Heart right ventricle (tissue), 16 donors: ENCODE results near the gene ANP32A. TPM values are rescaled to one million over a fixed set of nuclear protein-coding genes. Genes with fewer than 3 reads are reported as not detected.
A peak's percentile ranks its signal among the peaks of the same experiment; 100 is the strongest.

Experiments
- ATAC-seq, 8 donors: fragments of 200-7000 bp; cut with Tn5 transposase; one replicate each; pipeline ENCODE4 v1.9.1; 2020; ENCODE audit warnings: mild to moderate bottlenecking in 8 of 8, moderate library complexity in 8 of 8, moderate number of reproducible peaks in 1 of 8
- DNase-seq, 2 donors: peaks; one replicate each; pipeline ENCODE4 v3.0.0-alpha.2; 2020
- H3K27ac ChIP-seq, 10 donors: fragments of 200-600 bp; sonication (generic) in 2 of 10; one replicate each; pipeline versions ENCODE4 v1.5.0 to v1.8.0; 2020 to 2022; ENCODE audit warnings: mild to moderate bottlenecking in 3 of 10
- H3K27me3 ChIP-seq, 7 donors: fragments of 200-600 bp; one replicate each; pipeline ENCODE4 v1.8.0; 2021 to 2022; ENCODE audit warnings: mild to moderate bottlenecking in 2 of 7
- H3K36me3 ChIP-seq, 9 donors: fragments of 200-600 bp; sonication (generic) in 1 of 9; one replicate each; pipeline versions ENCODE4 v1.5.0 to v1.8.0; 2020 to 2022; ENCODE audit warnings: mild to moderate bottlenecking in 2 of 9
- H3K4me1 ChIP-seq, 9 donors: fragments of 200-600 bp; sonication (generic) in 1 of 9; one replicate each; pipeline versions ENCODE4 v1.5.0 to v1.8.0; 2020 to 2022; ENCODE audit warnings: mild to moderate bottlenecking in 4 of 9
- H3K4me3 ChIP-seq, 10 donors: fragments of 200-600 bp; sonication (generic) in 2 of 10; one replicate each; pipeline versions ENCODE4 v1.5.0 to v1.8.0; 2020 to 2022; ENCODE audit warnings: mild to moderate bottlenecking in 7 of 10, moderate library complexity in 2 of 10
- H3K9me3 ChIP-seq, 11 donors: fragments of 200-600 bp in 10 of 11; sonication (generic) in 2 of 11; one replicate each; pipeline versions ENCODE4 v1.5.0 to v1.8.0; 2013 to 2022; ENCODE audit warnings: mild to moderate bottlenecking in 2 of 11, control low read depth in 1 of 11, moderate library complexity in 1 of 11
- WGBS, 2 donors: extraction: QIAGEN DNeasy Blood & Tissue Kit; methylation state at CpG; one replicate each; pipeline ENCODE4 v1.1.7; 2013; ENCODE audit warnings: inconsistent platforms in 1 of 2; 5-methylcytosine and 5-hydroxymethylcytosine counted together
- intact Hi-C, 10 donors: fragments of 100-400 bp; cut with DNase I; formaldehyde crosslinking; loops; one replicate each; pipeline versions ENCODE4 v1.11.1 to v1.14.2; 2022
- polyA plus RNA-seq, 2 donors: library from polyadenylated mRNA; stranded (reverse); fragments of 200-250 nt; gene quantifications; one replicate each; pipeline ENCODE4 v1.2.3, GENCODE V29; 2013
- total RNA-seq, 10 donors: library from RNA; stranded (reverse); fragmentation: NEBNext Ultra II Directional in 3 of 10; extraction: Animal tissue kit (Norgen Biotek cat#: 25700) in 3 of 10; gene quantifications; one replicate each; pipeline versions ENCODE4 v1.2.1 to v1.2.4, GENCODE V29; 2021 to 2023
- TF ChIP-seq, protein P1 (sequence below), 9 donors: fragments of 200-600 bp; sonication (generic) in 2 of 9; IDR thresholded peaks; one replicate each; pipeline versions ENCODE4 v1.5.0 to v1.8.0; 2021 to 2022; ENCODE audit warnings: antibody characterized with exemption in 9 of 9, mild to moderate bottlenecking in 5 of 9, moderate library complexity in 1 of 9
- donor health status: Arrhythmogenic right ventricular cardiomyopathy.
- donor health status: ischemic (EF 13 %, LVEDD 7.1; RV severe dilation, severe dysfunction).
- donor health status: healthy with polysubstance abuse.
- donor health status: DM: no; HTN: yes; CAD: no.
- donor health status: DM: no; HTN: no; CAD: no.
- donor health status: ischemic (EF 25% LVEDD 6.9; RV normal size, moderate dysfunction).
- donor health status: ischemic (EF 25% LVEDD 5.7; RV mildly dilated, moderate dysfunction).
- donor health status: healthy.
- donor health status: DM: yes; HTN: yes; CAD: no.
- donor health status: Ischemic cardiomyopathy.
- donor health status: ischemic (EF 35%, LVEDD 5.7; RV mildly dilated, moderate dysfunction).
- donor health status: nonischemic (EF 11% LVEDD 7.7; RV severe dilation, severe dysfunction).
- donor health status: DM: yes; HTN: yes; CAD: no.
- donor health status: PGD.
- donor health status: ischemic (EF 29% LVEDD 5.4; RV normal size, mild dysfunction).
- donor health status: nonischemic (EF 23%, LVEDD 6.1; RV moderate dilation, normal function).

ANP32A gene
- total and polyA plus RNA-seq, 12 donors, result 87.3 to 201 (median 146) TPM

DNA sequence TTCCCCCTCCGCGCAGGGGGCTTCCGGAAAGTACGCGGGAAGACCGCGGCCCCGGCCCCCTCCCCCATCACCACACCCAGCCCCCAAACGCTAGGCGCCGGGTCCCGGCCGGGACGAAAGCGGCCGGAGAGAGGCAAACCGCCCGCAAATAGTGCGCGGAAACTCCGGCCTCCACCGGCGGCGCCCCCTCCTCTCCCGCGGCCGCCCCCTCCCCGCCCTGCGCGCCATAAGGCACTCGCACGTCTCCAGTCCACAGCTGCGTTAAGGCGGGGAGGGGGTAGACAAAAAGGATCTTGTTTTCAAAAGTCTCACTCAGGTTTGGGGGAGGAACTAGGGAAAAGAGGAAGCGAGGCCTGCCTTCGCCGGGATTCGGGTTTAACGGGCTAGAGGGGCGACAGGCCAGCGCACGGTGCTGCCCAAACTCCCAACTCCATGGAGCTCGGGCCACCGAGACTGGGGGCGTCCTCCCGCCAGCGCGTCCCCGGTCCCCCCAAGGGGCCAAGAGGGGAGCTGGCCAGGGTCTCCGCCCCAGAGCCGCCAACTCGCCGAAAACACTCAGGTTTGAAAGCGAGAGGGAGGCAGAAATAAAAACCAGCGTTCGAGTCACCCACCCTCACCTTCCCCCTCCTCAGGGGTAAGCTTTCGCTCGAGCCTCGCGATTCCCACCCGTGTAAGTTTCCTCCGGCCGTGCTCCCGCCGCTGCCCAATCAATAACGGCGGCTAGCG lies 1.8 kb downstream of the ANP32A start:
- intact Hi-C loops, result loop anchor here in 5 of 10 donors (2.0 to 5.0 kb wide), 5 partner anchors 24 to 117 kb away; no protein-coding TSS in a partner anchor

DNA sequence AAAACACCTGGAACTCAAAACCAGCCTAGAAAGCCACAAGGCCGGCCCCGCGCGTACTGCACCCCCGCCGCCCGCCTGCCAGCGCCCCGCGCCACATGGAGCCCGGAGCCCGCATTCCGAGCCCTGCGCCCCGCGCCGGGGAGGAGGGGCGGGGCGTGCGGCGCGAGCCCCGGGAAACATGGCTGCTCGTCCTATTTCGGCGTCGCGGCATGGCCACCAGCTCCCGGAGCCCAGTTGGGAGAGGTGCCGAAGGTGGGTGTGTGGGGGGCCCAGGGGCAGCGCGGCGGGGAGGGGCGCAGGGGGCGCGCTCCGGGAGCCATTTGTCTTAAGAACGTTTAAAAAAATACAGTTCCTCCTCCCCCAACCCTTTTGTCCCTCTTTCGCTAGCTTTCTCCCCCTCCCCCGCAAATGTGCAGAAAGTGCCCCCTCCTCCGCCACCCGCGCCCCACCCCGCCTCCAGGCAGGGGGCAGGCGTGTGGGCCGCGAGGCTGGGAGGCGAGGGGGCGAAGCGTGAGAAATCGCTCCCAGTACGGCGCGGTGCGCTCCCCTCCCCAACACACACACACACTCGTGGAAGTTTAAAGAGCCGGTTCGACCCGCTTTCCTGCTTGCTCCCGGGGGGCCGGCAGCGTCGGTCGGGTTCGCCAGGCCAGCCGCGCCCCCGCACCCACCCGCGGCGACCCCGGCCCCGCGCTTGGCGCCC lies 2.5 kb downstream of the ANP32A start:
- intact Hi-C loops, result loop anchor here in 5 of 10 donors (2.0 to 5.0 kb wide), 5 partner anchors 23 to 116 kb away; no protein-coding TSS in a partner anchor
- H3K27me3 ChIP-seq, result no peaks in the 10 kb centered on the region
- TF ChIP-seq, protein P1, sequence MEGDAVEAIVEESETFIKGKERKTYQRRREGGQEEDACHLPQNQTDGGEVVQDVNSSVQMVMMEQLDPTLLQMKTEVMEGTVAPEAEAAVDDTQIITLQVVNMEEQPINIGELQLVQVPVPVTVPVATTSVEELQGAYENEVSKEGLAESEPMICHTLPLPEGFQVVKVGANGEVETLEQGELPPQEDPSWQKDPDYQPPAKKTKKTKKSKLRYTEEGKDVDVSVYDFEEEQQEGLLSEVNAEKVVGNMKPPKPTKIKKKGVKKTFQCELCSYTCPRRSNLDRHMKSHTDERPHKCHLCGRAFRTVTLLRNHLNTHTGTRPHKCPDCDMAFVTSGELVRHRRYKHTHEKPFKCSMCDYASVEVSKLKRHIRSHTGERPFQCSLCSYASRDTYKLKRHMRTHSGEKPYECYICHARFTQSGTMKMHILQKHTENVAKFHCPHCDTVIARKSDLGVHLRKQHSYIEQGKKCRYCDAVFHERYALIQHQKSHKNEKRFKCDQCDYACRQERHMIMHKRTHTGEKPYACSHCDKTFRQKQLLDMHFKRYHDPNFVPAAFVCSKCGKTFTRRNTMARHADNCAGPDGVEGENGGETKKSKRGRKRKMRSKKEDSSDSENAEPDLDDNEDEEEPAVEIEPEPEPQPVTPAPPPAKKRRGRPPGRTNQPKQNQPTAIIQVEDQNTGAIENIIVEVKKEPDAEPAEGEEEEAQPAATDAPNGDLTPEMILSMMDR (IDR thresholded peaks at IDR 0.05), result peak in 2 of 9 donors; percentile 5 to 7
- 0% methylated on average over 63 to 75 of the region's 75 CpGs for WGBS, 2 donors
- H3K27ac ChIP-seq, result peak overlapping the region; percentile 99 to 100 (median 100)
- DNase-seq (peak; percentile 67 to 69), ATAC-seq (peak; percentile 11 to 43 (median 34))
- H3K4me3 ChIP-seq, result peak overlapping the region; percentile 73 to 94 (median 90)
- no peaks in the 10 kb centered on the region for H3K9me3 ChIP-seq
- H3K4me1 ChIP-seq, result peaks cover 10 to 55% (median 50%) of the 10 kb centered on the region in 9 donors
- no peaks in the 10 kb centered on the region for H3K36me3 ChIP-seq

More for the DNA sequence above, 1.8 kb downstream of the ANP32A start:
- Histone ChIP-seq H3K4me3 (peak overlapping the region; percentile 73 to 94 (median 90)), H3K27me3 (no peaks in the 10 kb centered on the region), H3K27ac (peak overlapping the region; percentile 99 to 100 (median 100)), H3K9me3 (no peaks in the 10 kb centered on the region), H3K36me3 (no peaks in the 10 kb centered on the region), H3K4me1 (peaks cover 7 to 48% (median 42%) of the 10 kb centered on the region in 9 donors)
- TF ChIP-seq, protein P1 (IDR thresholded peaks at IDR 0.05), result peak in 1 of 9 donors; percentile 1
- ATAC-seq (peak; percentile 4 to 28 (median 13)), DNase-seq (peak; percentile 54 to 64)
- 0% methylated on average over 61 to 68 of the region's 68 CpGs for WGBS, 2 donors

DNA sequence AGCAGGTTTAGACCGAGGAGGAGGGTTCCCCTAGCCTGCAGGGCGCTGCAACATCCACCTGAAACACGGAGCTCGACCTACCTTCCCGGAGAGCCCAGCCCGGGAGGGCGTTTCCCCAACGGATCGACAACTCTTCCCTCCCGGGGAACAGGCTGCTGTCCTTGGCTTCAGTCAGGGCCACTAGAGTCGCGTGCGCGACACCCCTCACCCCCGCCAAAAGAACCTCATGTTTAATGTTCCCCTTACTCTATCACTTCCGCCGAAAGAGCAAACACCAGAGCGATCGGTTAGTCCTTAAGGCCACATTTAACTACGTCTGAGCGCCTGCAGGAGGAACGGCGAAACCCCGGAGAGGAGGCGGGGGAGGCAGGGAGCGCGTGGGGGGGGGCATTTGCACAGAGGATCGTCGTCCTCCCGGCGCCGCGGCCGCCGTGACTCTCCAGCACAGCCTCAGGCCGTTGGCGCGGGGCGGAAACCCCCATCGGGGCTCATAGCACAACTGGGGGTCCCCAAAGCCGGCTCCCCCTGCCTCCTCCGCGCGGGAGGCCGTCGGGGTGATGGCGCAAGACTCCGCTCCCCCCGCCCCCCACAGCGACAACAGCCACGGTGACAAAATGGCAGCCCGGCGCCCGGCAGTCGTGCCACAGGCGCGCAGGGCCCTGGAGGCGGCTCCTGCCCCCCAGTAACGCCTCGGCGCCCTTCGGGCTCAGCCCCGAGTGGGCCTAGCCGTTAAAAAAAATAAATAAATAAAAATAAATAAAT lies 3.2 kb downstream of the ANP32A start:
- TF ChIP-seq, protein P1 (IDR thresholded peaks at IDR 0.05), result no peak
- ATAC-seq (peak; percentile 36 to 53 (median 44)), DNase-seq (peak; percentile 66 to 70)
- Histone ChIP-seq H3K27ac (peak overlapping the region; percentile 99 to 100 (median 100)), H3K27me3 (no peaks in the 10 kb centered on the region), H3K9me3 (no peaks in the 10 kb centered on the region), H3K36me3 (no peaks in the 10 kb centered on the region), H3K4me1 (peaks cover 17 to 58% (median 55%) of the 10 kb centered on the region in 9 donors), H3K4me3 (peak overlapping the region; percentile 73 to 94 (median 90))
- WGBS, 2 donors, result 0% methylated on average over 62 to 64 of the region's 64 CpGs
- intact Hi-C loops, result loop anchor here in 5 of 10 donors (2.0 to 5.0 kb wide), 5 partner anchors 23 to 115 kb away; no protein-coding TSS in a partner anchor
